ENCODE measurements around the gene GSK3A. TPM values are rescaled to one million over a fixed set of nuclear protein-coding genes. Genes with fewer than 3 reads are reported as not detected.
A peak's percentile ranks its signal among the peaks of the same experiment; 100 is the strongest.

Gene GSK3A
- total RNA-seq, 5 donors from 2014 or later (not counting 1 experiment from before 2014, with no cell fraction given) = 21.4 to 45.8 (median 38.1) TPM

- WGBS (ENCODE audit: insufficient coverage) = 97% methylated on average over 6 of the region's 6 CpGs
Measured at GRCh38 chr19:42233678-42234292, 8.6 kb downstream of the GSK3A start.

GRCh38 chr19:42233106-42233505 lies 9.3 kb downstream of the GSK3A start:
- Histone ChIP-seq H3K9me3 (no peaks in the 10 kb centered on the region), H3K4me3 (ENCODE audit: control insufficient read depth in 1 of 2, extremely low read depth in 1 of 2, low read length in 1 of 2) (no peak overlapping the region), H3K27ac (ENCODE audit: low read length) (no peak overlapping the region), H3K27me3 (replicated peaks in 1 of 2; ENCODE audit: control insufficient read depth in 2 of 2, extremely low read depth in 1 of 2, insufficient read depth in 2 of 2, low read length in 1 of 2) (no peaks in the 10 kb centered on the region), H3K36me3 (ENCODE audit: control insufficient read depth in 2 of 2, extremely low read depth in 1 of 2, insufficient read depth in 1 of 2, low read length in 1 of 2) (peaks cover 13 to 90% of the 10 kb centered on the region in 2 donors), H3K4me1 (ENCODE audit: control insufficient read depth in 1 of 2, extremely low read depth in 1 of 2, insufficient read depth in 2 of 2, low read length in 2 of 2) (peaks cover 0 to 16% of the 10 kb centered on the region in 2 experiments)
- peaks cover 43% of the 10 kb centered on the region for H3K36me3 Mint-ChIP-seq
- POLR2A ChIA-PET = no interaction called here
- peak overlapping the region in 1 of 2 donors; percentile 72 for H3K27ac Mint-ChIP-seq
- no peaks in the 10 kb centered on the region for H3K9me3 Mint-ChIP-seq
- no peak for ATAC-seq (replicated peaks in 1 of 4)
- no peak for DNase-seq
- H3K27me3 Mint-ChIP-seq = no peaks in the 10 kb centered on the region
- CTCF ChIA-PET = interaction anchor here in 1 of 2 donors (0.9 kb wide), 1 partner anchor 47 kb away, joined by 3 read pairs; no protein-coding TSS in a partner anchor
- WGBS (ENCODE audit: insufficient coverage) = 87% methylated on average over 3 of the region's 7 CpGs
- no peak overlapping the region for H3K4me3 Mint-ChIP-seq
- peaks cover 14 to 24% (median 22%) of the 10 kb centered on the region in 3 donors for H3K4me1 Mint-ChIP-seq

More at GRCh38 chr19:42233678-42234292, 8.6 kb downstream of the GSK3A start:
- H3K27me3 Mint-ChIP-seq = no peaks in the 10 kb centered on the region
- peaks cover 0 to 18% of the 10 kb centered on the region in 2 experiments for H3K4me1 ChIP-seq (ENCODE audit: control insufficient read depth in 1 of 2, extremely low read depth in 1 of 2, insufficient read depth in 2 of 2, low read length in 2 of 2)
- no peak for ATAC-seq (replicated peaks in 1 of 4)
- no peak overlapping the region for H3K27ac ChIP-seq (ENCODE audit: low read length)
- no peaks in the 10 kb centered on the region for H3K9me3 ChIP-seq
- no peak overlapping the region for H3K4me3 Mint-ChIP-seq
- ChIA-PET POLR2A (no interaction called here), CTCF (no interaction called here)
- no peak overlapping the region for H3K4me3 ChIP-seq (ENCODE audit: control insufficient read depth in 1 of 2, extremely low read depth in 1 of 2, low read length in 1 of 2)
- peaks cover 13 to 86% of the 10 kb centered on the region in 2 donors for H3K36me3 ChIP-seq (ENCODE audit: control insufficient read depth in 2 of 2, extremely low read depth in 1 of 2, insufficient read depth in 1 of 2, low read length in 1 of 2)
- no peak for DNase-seq
- peaks cover 43% of the 10 kb centered on the region for H3K36me3 Mint-ChIP-seq
- no peaks in the 10 kb centered on the region for H3K27me3 ChIP-seq (replicated peaks in 1 of 2; ENCODE audit: control insufficient read depth in 2 of 2, extremely low read depth in 1 of 2, insufficient read depth in 2 of 2, low read length in 1 of 2)
- no peaks in the 10 kb centered on the region for H3K9me3 Mint-ChIP-seq
- H3K27ac Mint-ChIP-seq = peak overlapping the region in 1 of 2 donors; percentile 48
- peaks cover 13 to 22% (median 22%) of the 10 kb centered on the region in 3 donors for H3K4me1 Mint-ChIP-seq

- Mint-ChIP-seq H3K4me3 (no peak overlapping the region), H3K9me3 (no peaks in the 10 kb centered on the region), H3K36me3 (peaks cover 43% of the 10 kb centered on the region), H3K27ac (no peak overlapping the region), H3K27me3 (no peaks in the 10 kb centered on the region), H3K4me1 (peaks cover 15 to 24% (median 22%) of the 10 kb centered on the region in 3 donors)
- Histone ChIP-seq H3K9me3 (no peaks in the 10 kb centered on the region), H3K4me1 (ENCODE audit: control insufficient read depth in 1 of 2, extremely low read depth in 1 of 2, insufficient read depth in 2 of 2, low read length in 2 of 2) (peaks cover 0 to 16% of the 10 kb centered on the region in 2 experiments), H3K27me3 (replicated peaks in 1 of 2; ENCODE audit: control insufficient read depth in 2 of 2, extremely low read depth in 1 of 2, insufficient read depth in 2 of 2, low read length in 1 of 2) (no peaks in the 10 kb centered on the region), H3K36me3 (ENCODE audit: control insufficient read depth in 2 of 2, extremely low read depth in 1 of 2, insufficient read depth in 1 of 2, low read length in 1 of 2) (peaks cover 12 to 91% of the 10 kb centered on the region in 2 donors), H3K27ac (ENCODE audit: low read length) (no peak overlapping the region), H3K4me3 (ENCODE audit: control insufficient read depth in 1 of 2, extremely low read depth in 1 of 2, low read length in 1 of 2) (no peak overlapping the region)
- 86% methylated on average over 7 of the region's 10 CpGs for WGBS (ENCODE audit: insufficient coverage)
- DNase-seq = no peak
- ChIA-PET POLR2A (no interaction called here), CTCF (interaction anchor here in 1 of 2 donors (0.9 kb wide), 1 partner anchor 47 kb away, joined by 3 read pairs; no protein-coding TSS in a partner anchor)
- no peak for ATAC-seq (replicated peaks in 1 of 4)
Measured at GRCh38 chr19:42232435-42232834, 10.0 kb downstream of the GSK3A start.

GRCh38 chr19:42230571-42230970 lies 11.8 kb downstream of the GSK3A start:
- Mint-ChIP-seq H3K4me1 (peaks cover 19 to 29% (median 28%) of the 10 kb centered on the region in 3 donors), H3K9me3 (no peaks in the 10 kb centered on the region), H3K27ac (no peak overlapping the region), H3K4me3 (no peak overlapping the region), H3K27me3 (no peaks in the 10 kb centered on the region), H3K36me3 (peaks cover 47% of the 10 kb centered on the region)
- H3K4me3 ChIP-seq (ENCODE audit: control insufficient read depth in 1 of 2, extremely low read depth in 1 of 2, low read length in 1 of 2) = no peak overlapping the region
- no peak overlapping the region for H3K27ac ChIP-seq (ENCODE audit: low read length)
- CTCF ChIA-PET = interaction anchor here in 1 of 2 donors (1.5 kb wide), 1 partner anchor 9 kb away, joined by 4 read pairs; no protein-coding TSS in a partner anchor
- POLR2A ChIA-PET = interaction anchor here in 1 of 2 donors (0.7 kb wide), 1 partner anchor 99 kb away, joined by 3 read pairs; no protein-coding TSS in a partner anchor
- no peaks in the 10 kb centered on the region for H3K27me3 ChIP-seq (replicated peaks in 1 of 2; ENCODE audit: control insufficient read depth in 2 of 2, extremely low read depth in 1 of 2, insufficient read depth in 2 of 2, low read length in 1 of 2)
- no peak for ATAC-seq (replicated peaks in 1 of 4)
- no peaks in the 10 kb centered on the region for H3K9me3 ChIP-seq
- no peak for DNase-seq
- no CpG with 5 or more reads among the region's 4 CpGs for WGBS (ENCODE audit: insufficient coverage)
- peaks cover 0 to 10% of the 10 kb centered on the region in 2 experiments for H3K4me1 ChIP-seq (ENCODE audit: control insufficient read depth in 1 of 2, extremely low read depth in 1 of 2, insufficient read depth in 2 of 2, low read length in 2 of 2)
- H3K36me3 ChIP-seq (ENCODE audit: control insufficient read depth in 2 of 2, extremely low read depth in 1 of 2, insufficient read depth in 1 of 2, low read length in 1 of 2) = peaks cover 16 to 90% of the 10 kb centered on the region in 2 donors

- H3K27ac Mint-ChIP-seq = peak overlapping the region; percentile 59 to 79
- no peaks in the 10 kb centered on the region for H3K9me3 Mint-ChIP-seq
- H3K4me3 ChIP-seq (ENCODE audit: control insufficient read depth in 1 of 2, extremely low read depth in 1 of 2, low read length in 1 of 2) = no peak overlapping the region
- peaks cover 19 to 27% (median 22%) of the 10 kb centered on the region in 3 donors for H3K4me1 Mint-ChIP-seq
- DNase-seq (no peak), ATAC-seq (replicated peaks in 1 of 4) (no peak)
- CTCF ChIA-PET = interaction anchor here in 1 of 2 donors (0.5 kb wide), 1 partner anchor 69 kb away, joined by 8 read pairs; no protein-coding TSS in a partner anchor
- H3K27ac ChIP-seq (ENCODE audit: low read length) = no peak overlapping the region
- H3K36me3 Mint-ChIP-seq = peaks cover 46% of the 10 kb centered on the region
- H3K27me3 ChIP-seq (replicated peaks in 1 of 2; ENCODE audit: control insufficient read depth in 2 of 2, extremely low read depth in 1 of 2, insufficient read depth in 2 of 2, low read length in 1 of 2) = no peaks in the 10 kb centered on the region
- H3K4me3 Mint-ChIP-seq = no peak overlapping the region
- H3K9me3 ChIP-seq = no peaks in the 10 kb centered on the region
- H3K36me3 ChIP-seq (ENCODE audit: control insufficient read depth in 2 of 2, extremely low read depth in 1 of 2, insufficient read depth in 1 of 2, low read length in 1 of 2) = peaks cover 17 to 90% of the 10 kb centered on the region in 2 donors
- POLR2A ChIA-PET = interaction anchor here in 1 of 2 donors (0.7 kb wide), 1 partner anchor 100 kb away, joined by 3 read pairs; no protein-coding TSS in a partner anchor
- peaks cover 0 to 10% of the 10 kb centered on the region in 2 experiments for H3K4me1 ChIP-seq (ENCODE audit: control insufficient read depth in 1 of 2, extremely low read depth in 1 of 2, insufficient read depth in 2 of 2, low read length in 2 of 2)
- H3K27me3 Mint-ChIP-seq = no peaks in the 10 kb centered on the region
- 74% methylated on average over 5 of the region's 8 CpGs for WGBS (ENCODE audit: insufficient coverage)
Measured at GRCh38 chr19:42229855-42230351, 12.5 kb downstream of the GSK3A start.

- peaks cover 15 to 91% of the 10 kb centered on the region in 2 donors for H3K36me3 ChIP-seq (ENCODE audit: control insufficient read depth in 2 of 2, extremely low read depth in 1 of 2, insufficient read depth in 1 of 2, low read length in 1 of 2)
- ATAC-seq (replicated peaks in 1 of 4) (no peak), DNase-seq (no peak)
- no peak overlapping the region for H3K27ac ChIP-seq (ENCODE audit: low read length)
- Mint-ChIP-seq H3K9me3 (no peaks in the 10 kb centered on the region), H3K27me3 (no peaks in the 10 kb centered on the region), H3K4me3 (no peak overlapping the region), H3K4me1 (peaks cover 19 to 27% (median 22%) of the 10 kb centered on the region in 3 donors), H3K36me3 (peaks cover 45% of the 10 kb centered on the region), H3K27ac (peak overlapping the region; percentile 59 to 79)
- ChIA-PET POLR2A (interaction anchor here in 1 of 2 donors (0.6 kb wide), 1 partner anchor 53 kb away, joined by 7 read pairs; no protein-coding TSS in a partner anchor), CTCF (interaction anchor here in 1 of 2 donors (0.5 kb wide), 1 partner anchor 70 kb away, joined by 8 read pairs; no protein-coding TSS in a partner anchor)
- H3K4me3 ChIP-seq (ENCODE audit: control insufficient read depth in 1 of 2, extremely low read depth in 1 of 2, low read length in 1 of 2) = no peak overlapping the region
- no peaks in the 10 kb centered on the region for H3K9me3 ChIP-seq
- no peaks in the 10 kb centered on the region for H3K27me3 ChIP-seq (replicated peaks in 1 of 2; ENCODE audit: control insufficient read depth in 2 of 2, extremely low read depth in 1 of 2, insufficient read depth in 2 of 2, low read length in 1 of 2)
- H3K4me1 ChIP-seq (ENCODE audit: control insufficient read depth in 1 of 2, extremely low read depth in 1 of 2, insufficient read depth in 2 of 2, low read length in 2 of 2) = peaks cover 0 to 9% of the 10 kb centered on the region in 2 experiments
- WGBS (ENCODE audit: insufficient coverage) = 100% methylated on average over 1 of the region's 4 CpGs
Measured at GRCh38 chr19:42229301-42229854, 13.0 kb downstream of the GSK3A start.
